GM12875 (cell line): ENCODE measurements around the gene SLC13A3.

Experiments
- H3K4me3 ChIP-seq: one replicate; pipeline ENCODE4 v1.5.1; 2011; ENCODE audit warnings: low read depth, low read length, control low read depth
- CTCF ChIP-seq: IDR thresholded peaks from 2 replicates; pipeline ENCODE4 v1.5.1; 2011; ENCODE audit warnings: low read depth, mild to moderate bottlenecking, control low read depth, inconsistent platforms, low read length, moderate library complexity, borderline replicate concordance; ENCODE audit not compliant: insufficient read depth

Gene SLC13A3

GRCh38 chr20:46642969-46643343 lies 8.3 kb downstream of the SLC13A3 start:
- no peak for TF ChIP-seq CTCF
- no peak overlapping the region for H3K4me3 ChIP-seq

GRCh38 chr20:46642265-46642968 lies 8.8 kb downstream of the SLC13A3 start:
- TF ChIP-seq CTCF, result no peak
- H3K4me3 ChIP-seq, result no peak overlapping the region

GRCh38 chr20:46641424-46641823 lies 9.8 kb downstream of the SLC13A3 start:
- TF ChIP-seq CTCF, result no peak
- no peak overlapping the region for H3K4me3 ChIP-seq

DNA sequence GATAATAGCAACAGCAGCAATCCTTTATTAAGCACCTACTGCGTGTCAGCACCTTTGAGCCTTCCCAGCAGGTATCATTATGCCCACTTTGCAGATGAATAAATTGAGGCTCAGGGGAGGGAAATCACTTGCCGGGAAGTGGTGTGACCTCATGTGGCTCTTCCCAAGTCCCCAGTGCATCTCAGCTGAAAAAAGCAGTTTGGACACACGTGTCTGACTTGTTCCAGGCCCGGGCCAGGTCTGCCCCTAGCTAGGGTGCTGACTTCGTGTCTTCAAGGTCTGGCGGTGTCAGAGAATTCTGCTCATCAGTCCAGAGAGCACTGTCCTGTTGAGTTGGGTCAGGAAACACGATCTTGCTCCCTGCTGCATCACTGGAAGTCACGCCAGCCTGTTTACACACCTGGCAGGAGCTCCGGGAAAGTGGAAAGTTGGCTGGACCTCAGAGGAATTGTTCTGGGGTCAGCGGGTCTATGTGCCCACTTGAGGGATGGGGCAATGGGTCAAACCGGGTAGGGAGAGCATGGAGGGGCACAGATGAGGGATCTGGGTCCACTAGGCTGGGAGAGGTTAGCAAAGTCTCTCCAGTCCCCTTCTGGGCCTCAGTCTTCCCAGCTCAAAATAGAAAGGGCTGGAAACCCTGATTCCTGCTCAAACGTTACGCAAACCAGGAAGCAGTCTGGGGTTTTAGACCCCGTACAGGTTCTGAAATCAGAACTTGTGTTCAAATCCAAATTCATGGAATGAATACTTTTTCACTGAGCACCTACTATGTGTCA lies 10.5 kb downstream of the SLC13A3 start:
- TF ChIP-seq CTCF, result no peak
- H3K4me3 ChIP-seq, result no peak overlapping the region

DNA sequence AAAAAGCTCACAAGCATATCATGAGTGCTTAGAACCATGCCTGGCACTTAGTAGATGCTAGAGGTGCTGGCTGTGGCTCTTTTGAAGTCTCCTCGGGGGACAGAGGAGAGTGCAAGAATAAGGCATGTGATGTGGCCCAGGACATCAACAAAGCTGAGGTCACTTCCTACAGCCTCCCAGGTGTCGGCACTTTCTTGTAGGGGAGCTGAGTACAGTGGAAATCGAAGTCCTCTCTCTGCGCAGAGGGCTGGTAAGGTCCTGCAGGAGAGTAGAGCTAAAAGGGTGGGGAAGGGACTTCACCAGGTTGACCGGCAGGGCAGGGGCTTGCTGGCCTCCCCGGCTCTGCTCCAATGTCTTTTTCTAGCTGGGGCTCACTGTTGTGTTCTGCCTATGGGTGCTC lies 11.2 kb downstream of the SLC13A3 start:
- no peak overlapping the region for H3K4me3 ChIP-seq
- no peak for TF ChIP-seq CTCF

- no peak for TF ChIP-seq CTCF
- no peak overlapping the region for H3K4me3 ChIP-seq
Observed at GRCh38 chr20:46639587-46639986, 11.7 kb downstream of the SLC13A3 start.

GRCh38 chr20:46638898-46639274 lies 12.4 kb downstream of the SLC13A3 start:
- no peak for TF ChIP-seq CTCF
- no peak overlapping the region for H3K4me3 ChIP-seq
